ENCODE data around the gene SH3RF3. TPM values are rescaled to one million over a fixed set of nuclear protein-coding genes. Genes with fewer than 3 reads are reported as not detected.

SH3RF3 gene
- total and polyA plus RNA-seq, 9 of the 15 experiments (the other 6 are each of a cell fraction or from before 2014, with no cell fraction given), result 0.02 TPM; not detected in 8

DNA sequence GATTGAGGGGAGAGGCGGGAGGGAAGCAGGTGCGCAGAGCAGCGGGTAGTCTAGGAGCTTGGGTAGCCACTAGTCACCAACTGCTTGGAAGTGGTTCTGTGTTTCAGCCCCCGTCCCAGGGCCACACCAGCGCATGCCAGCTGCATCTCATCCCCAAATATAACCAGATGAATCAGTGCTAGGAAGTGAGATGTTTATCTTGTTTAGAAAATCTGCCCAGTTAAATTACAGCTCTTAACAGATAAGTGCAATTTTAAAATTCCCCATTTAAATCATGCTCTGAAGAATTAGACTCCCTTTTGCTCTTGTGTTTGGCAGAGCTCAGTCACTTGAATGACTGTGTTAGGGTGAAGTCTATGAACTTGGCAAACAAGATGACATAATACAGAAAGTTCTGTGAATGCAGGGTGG lies 291.0 kb downstream of the SH3RF3 start (continued):
- TF ChIP-seq, protein P1, sequence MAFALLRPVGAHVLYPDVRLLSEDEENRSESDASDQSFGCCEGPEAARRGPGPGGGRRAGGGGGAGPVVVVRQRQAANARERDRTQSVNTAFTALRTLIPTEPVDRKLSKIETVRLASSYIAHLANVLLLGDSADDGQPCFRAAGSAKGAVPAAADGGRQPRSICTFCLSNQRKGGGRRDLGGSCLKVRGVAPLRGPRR (CRISPR knock-in tag; IDR thresholded peaks at IDR 0.05), result no peak
- TF ChIP-seq CBFB (CRISPR knock-in tag; IDR thresholded peaks at IDR 0.05), result no peak
- TF ChIP-seq, protein P2, sequence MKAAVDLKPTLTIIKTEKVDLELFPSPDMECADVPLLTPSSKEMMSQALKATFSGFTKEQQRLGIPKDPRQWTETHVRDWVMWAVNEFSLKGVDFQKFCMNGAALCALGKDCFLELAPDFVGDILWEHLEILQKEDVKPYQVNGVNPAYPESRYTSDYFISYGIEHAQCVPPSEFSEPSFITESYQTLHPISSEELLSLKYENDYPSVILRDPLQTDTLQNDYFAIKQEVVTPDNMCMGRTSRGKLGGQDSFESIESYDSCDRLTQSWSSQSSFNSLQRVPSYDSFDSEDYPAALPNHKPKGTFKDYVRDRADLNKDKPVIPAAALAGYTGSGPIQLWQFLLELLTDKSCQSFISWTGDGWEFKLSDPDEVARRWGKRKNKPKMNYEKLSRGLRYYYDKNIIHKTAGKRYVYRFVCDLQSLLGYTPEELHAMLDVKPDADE (conservative IDR thresholded peaks at IDR 0.05; ENCODE audit: control insufficient read depth, low read depth, low read length), result no peak
- no peak for TF ChIP-seq FOXJ2 (tag; IDR thresholded peaks at IDR 0.05)
- TF ChIP-seq ARNT (IDR thresholded peaks at IDR 0.05), result no peak
- TF ChIP-seq, protein P3, sequence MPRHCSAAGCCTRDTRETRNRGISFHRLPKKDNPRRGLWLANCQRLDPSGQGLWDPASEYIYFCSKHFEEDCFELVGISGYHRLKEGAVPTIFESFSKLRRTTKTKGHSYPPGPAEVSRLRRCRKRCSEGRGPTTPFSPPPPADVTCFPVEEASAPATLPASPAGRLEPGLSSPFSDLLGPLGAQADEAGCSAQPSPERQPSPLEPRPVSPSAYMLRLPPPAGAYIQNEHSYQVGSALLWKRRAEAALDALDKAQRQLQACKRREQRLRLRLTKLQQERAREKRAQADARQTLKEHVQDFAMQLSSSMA (CRISPR knock-in tag; IDR thresholded peaks at IDR 0.05), result no peak

DNA sequence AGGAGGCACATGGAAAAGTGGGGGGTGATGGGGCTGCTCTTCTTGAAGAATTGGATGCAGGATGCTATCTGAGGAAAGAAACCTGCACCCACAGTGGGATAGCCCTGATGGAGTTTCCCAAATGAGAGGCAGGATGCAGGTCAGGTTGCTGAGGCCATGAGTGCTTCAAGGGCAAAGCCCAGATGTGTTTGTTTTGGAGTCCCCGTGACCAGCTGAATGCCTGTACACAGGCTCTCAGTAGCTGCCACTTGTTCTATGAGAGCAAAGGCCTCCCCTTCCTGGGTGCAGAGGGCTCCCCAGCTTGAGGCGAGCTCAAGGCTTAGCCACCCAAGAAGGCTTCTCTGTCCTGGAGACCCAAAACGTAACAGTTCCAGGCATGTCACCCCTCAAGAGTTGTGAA lies 292.1 kb downstream of the SH3RF3 start:
- no TSS peak for BruUV-seq (replicated peaks)
- H3K27ac ChIP-seq (ENCODE audit: extremely low read depth, low read depth, low read length), result no peak overlapping the region
- DNase-seq (ENCODE audit: extremely low read depth in 1 of 4, low spot score in 3 of 4) (no peak), FAIRE-seq (no peak), ATAC-seq (no peak)
- CTCF ChIA-PET (ENCODE audit: low intra/inter-chr PET ratio), result no interaction called here
- H3K4me1 ChIP-seq (replicated peaks in 1 of 2; ENCODE audit: control insufficient read depth in 2 of 2, insufficient read depth in 2 of 2, low read length in 2 of 2), result no peaks in the 10 kb centered on the region; a peak in 1 of 5 replicates
- H3K79me2 ChIP-seq (ENCODE audit: control insufficient read depth, insufficient read depth, low read length), result no peaks in the 10 kb centered on the region
- H2AFZ ChIP-seq (ENCODE audit: low read depth, low read length), result no peak overlapping the region
- TF ChIP-seq MAFF (IDR thresholded peaks at IDR 0.05; ENCODE audit: low read length) (no peak), CBX5 (IDR thresholded peaks at IDR 0.05; ENCODE audit: borderline replicate concordance, low read depth) (no peak), NR3C1 (CRISPR knock-in tag; IDR thresholded peaks at IDR 0.05) (no peak), CREB1 (IDR thresholded peaks at IDR 0.05) (no peak), CREB1 (CRISPR knock-in tag; IDR thresholded peaks at IDR 0.05) (no peak)
- H3K9me3 ChIP-seq (replicated peaks; ENCODE audit: control insufficient read depth, insufficient read depth, low read depth, low read length), result no peaks in the 10 kb centered on the region
- WGBS (ENCODE audit: insufficient coverage, low coverage, missing lambda C conversion rate), result 0% methylated on average over 3 of the region's 3 CpGs
- no peak overlapping the region for H3K4me2 ChIP-seq (ENCODE audit: insufficient read depth, low read length)
- H3K36me3 ChIP-seq (ENCODE audit: control insufficient read depth, insufficient read depth, low read length), result no peaks in the 10 kb centered on the region
- peaks cover 2 to 60% of the 10 kb centered on the region in 2 experiments; a peak in 3 of 5 replicates for H3K27me3 ChIP-seq (ENCODE audit: control insufficient read depth in 2 of 2, insufficient read depth in 2 of 2, low read length in 2 of 2)
- H3K4me3 ChIP-seq, result no peak overlapping the region
- no peaks in the 10 kb centered on the region for H3K9me1 ChIP-seq (ENCODE audit: control insufficient read depth, insufficient read depth, low read length)
- no peak overlapping the region for H3K9ac ChIP-seq (ENCODE audit: insufficient read depth in 1 of 2, low read depth in 2 of 2, low read length in 2 of 2)
- 0 out of 2 replicates have a peak, but pooled peaks cover 3% of the 10 kb centered on the region for H4K20me1 ChIP-seq (replicated peaks; ENCODE audit: control insufficient read depth, insufficient read depth, low read length)
- POLR2A ChIA-PET, result interaction anchor here (0.6 kb wide), 2 partner anchors 13 to 195 kb away, joined by 3 read pairs; no protein-coding TSS in a partner anchor
- in situ Hi-C loops (cut with MboI), result no loop called here
- intact Hi-C loops (cut with micrococcal nuclease), result no loop called here
